GM23248 (cell line): ENCODE results near the gene RND2. TPM values are rescaled to one million over a fixed set of nuclear protein-coding genes. Genes with fewer than 3 reads are reported as not detected.

ENCODE experiments used
- DNase-seq: peaks from one replicate; pipeline ENCODE4 v3.0.0-alpha.2; 2015
- H2AFZ ChIP-seq: fragments of 200-600 bp; sonication (generic); 2 replicates; pipeline ENCODE4 v1.6.1; 2016; ENCODE audit warnings: antibody characterized with exemption
- H3F3A ChIP-seq: fragments of 200-600 bp; sonication (generic); 2 replicates; pipeline ENCODE4 v1.6.1; 2016; ENCODE audit warnings: mild to moderate bottlenecking, antibody characterized with exemption, mixed run types; ENCODE audit not compliant: insufficient read depth
- H3K27ac ChIP-seq: fragments of 200-600 bp; sonication (generic); 2 replicates; pipeline ENCODE4 v1.5.1; 2016; ENCODE audit warnings: mild to moderate bottlenecking
- H3K27me3 ChIP-seq: fragments of 200-600 bp; sonication (generic); replicated peaks from 2 replicates; pipeline ENCODE4 v1.6.1; 2016; ENCODE audit warnings: mild to moderate bottlenecking; ENCODE audit not compliant: insufficient read depth
- H3K36me3 ChIP-seq: fragments of 200-600 bp; sonication (generic); 2 replicates; pipeline ENCODE4 v1.6.1; 2016; ENCODE audit warnings: low read depth, mild to moderate bottlenecking
- H3K4me1 ChIP-seq: fragments of 200-600 bp; sonication (generic); 2 replicates; pipeline ENCODE4 v1.6.1; 2016; ENCODE audit warnings: mild to moderate bottlenecking; ENCODE audit not compliant: insufficient read depth
- H3K4me2 ChIP-seq: fragments of 200-600 bp; sonication (generic); one replicate; pipeline ENCODE4 v1.6.1; 2016; ENCODE audit warnings: mild to moderate bottlenecking; ENCODE audit not compliant: unreplicated experiment
- H3K4me3 ChIP-seq: fragments of 200-600 bp; sonication (generic); 2 replicates; pipeline ENCODE4 v1.5.1; 2016; ENCODE audit warnings: mild to moderate bottlenecking
- H3K79me2 ChIP-seq: fragments of 200-600 bp; sonication (generic); 2 replicates; pipeline ENCODE4 v1.6.1; 2016; ENCODE audit warnings: mild to moderate bottlenecking; ENCODE audit not compliant: insufficient read depth
- H3K9ac ChIP-seq: fragments of 200-600 bp; sonication (generic); 2 replicates; pipeline ENCODE4 v1.6.1; 2016; ENCODE audit warnings: mild to moderate bottlenecking
- H3K9me2 ChIP-seq: fragments of 200-600 bp; sonication (generic); 2 replicates; pipeline ENCODE4 v1.6.1; 2016; ENCODE audit warnings: mixed run types, mild to moderate bottlenecking, moderate library complexity; ENCODE audit not compliant: insufficient read depth
- H3K9me3 ChIP-seq: fragments of 200-600 bp; sonication (generic); one replicate; pipeline ENCODE4 v1.6.1; 2017; ENCODE audit warnings: low read depth
- H4K20me1 ChIP-seq: fragments of 200-600 bp; sonication (generic); 2 replicates; pipeline ENCODE4 v1.6.0; 2016; ENCODE audit not compliant: insufficient read depth
- EZH2 ChIP-seq: fragments of 200-600 bp; sonication (generic); IDR thresholded peaks from 2 replicates; pipeline ENCODE4 v1.6.1; 2018; ENCODE audit warnings: antibody characterized with exemption, mild to moderate bottlenecking; ENCODE audit not compliant: insufficient read depth, poor library complexity, severe bottlenecking
- EZH2phosphoT487 ChIP-seq: fragments of 200-600 bp; sonication (generic); IDR thresholded peaks from 2 replicates; pipeline ENCODE4 v1.6.1; 2018; ENCODE audit warnings: antibody characterized with exemption, moderate library complexity, mild to moderate bottlenecking, low read depth; ENCODE audit not compliant: insufficient read depth
- WGBS, 2 experiments: methylation state at CpG; one replicate each; pipeline ENCODE4 v1.1.6; 2015 to 2017; ENCODE audit warnings: low lambda C conversion rate in 2 of 2, low coverage in 1 of 2; ENCODE audit errors: missing lambda C conversion rate in 2 of 2; 5-methylcytosine and 5-hydroxymethylcytosine counted together
- in situ Hi-C: fragments of 300-500 bp; cut with MboI; formaldehyde crosslinking; loops from 2 replicates; pipeline ENCODE4 v1.15.0; 2020
- polyA plus RNA-seq: library from polyadenylated mRNA; unstranded; fragments of >200 nt; fragmentation: Nextera tagmentation; extraction: Ambion mirVana; gene quantifications from 2 replicates; pipeline ENCODE4 v1.2.1, GENCODE V29; 2016
- total RNA-seq: library from RNA; depleted of rRNA; stranded (reverse); fragments of >200 nt; shearing (Covaris generic); gene quantifications from 2 replicates; pipeline ENCODE4 v1.2.3, GENCODE V29; 2014

The RND2 gene
- total and polyA plus RNA-seq, 2 experiments from 2014 or later, result 0.11 to 0.30 TPM

GRCh38 chr17:43062984-43063638 lies 38.1 kb downstream of the RND2 start:
- H3K27ac ChIP-seq, result no peak overlapping the region
- in situ Hi-C loops, result no loop called here
- H3K9ac ChIP-seq, result no peak overlapping the region
- no peaks in the 10 kb centered on the region for H3K4me1 ChIP-seq
- TF ChIP-seq EZH2phosphoT487 (no peak), EZH2 (no peak)
- no peaks in the 10 kb centered on the region for H3F3A ChIP-seq
- WGBS, 2 experiments, result 90 to 95% methylated on average over 10 of the region's 10 CpGs
- H2AFZ ChIP-seq, result no peak overlapping the region
- H3K79me2 ChIP-seq, result no peaks in the 10 kb centered on the region
- no peaks in the 10 kb centered on the region for H3K9me3 ChIP-seq
- no peaks in the 10 kb centered on the region for H3K36me3 ChIP-seq
- no peak overlapping the region for H3K4me3 ChIP-seq
- H4K20me1 ChIP-seq, result no peaks in the 10 kb centered on the region
- no peak overlapping the region for H3K4me2 ChIP-seq
- H3K9me2 ChIP-seq, result no peaks in the 10 kb centered on the region
- H3K27me3 ChIP-seq, result no peaks in the 10 kb centered on the region
- DNase-seq, result no peak

DNA sequence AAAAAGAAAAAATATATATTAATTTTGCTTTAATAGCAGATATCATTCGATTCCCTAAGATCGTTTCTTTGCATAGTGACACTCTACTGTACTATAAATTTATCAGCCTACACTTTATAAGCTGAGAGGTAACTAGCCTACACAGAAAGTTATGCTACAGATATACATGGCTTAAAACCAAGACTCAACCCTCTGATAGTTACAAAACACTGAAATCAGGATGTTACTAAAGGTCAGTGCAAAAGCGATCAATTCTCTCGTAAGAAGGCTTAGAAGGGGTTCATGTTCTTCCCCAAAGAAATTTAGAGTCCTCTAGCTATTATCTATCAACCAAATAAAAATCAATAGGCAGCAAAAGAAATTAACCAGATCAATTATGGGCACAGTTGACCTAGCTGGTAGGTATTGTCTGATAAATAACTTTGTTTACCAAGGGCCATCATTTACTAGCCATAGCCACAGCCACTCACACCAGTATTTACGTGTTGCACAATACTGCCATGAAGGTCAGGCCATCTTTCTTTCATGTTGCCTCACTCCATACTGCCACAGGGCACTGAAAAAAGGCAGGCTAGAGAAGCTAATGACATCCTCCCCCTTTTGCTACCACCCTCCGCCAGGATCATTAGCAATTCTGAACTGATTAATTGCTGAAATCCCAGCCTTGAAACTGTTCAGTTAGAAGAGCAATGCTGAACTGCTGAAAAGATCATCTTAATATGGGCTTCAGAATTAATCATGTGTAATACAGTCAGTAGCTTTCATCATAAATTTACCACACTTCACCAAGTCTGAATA lies 43.7 kb downstream of the RND2 start:
- TF ChIP-seq EZH2, result no peak
- TF ChIP-seq EZH2phosphoT487, result no peak
- Histone ChIP-seq H4K20me1 (no peaks in the 10 kb centered on the region), H3K4me1 (no peaks in the 10 kb centered on the region), H3K4me2 (no peak overlapping the region), H3F3A (no peaks in the 10 kb centered on the region), H3K36me3 (0 out of 2 replicates have a peak, but pooled peaks cover under 1% of the 10 kb centered on the region), H3K27ac (no peak overlapping the region), H2AFZ (no peak overlapping the region), H3K9me3 (no peaks in the 10 kb centered on the region), H3K9me2 (no peaks in the 10 kb centered on the region), H3K79me2 (no peaks in the 10 kb centered on the region), H3K27me3 (no peaks in the 10 kb centered on the region), H3K9ac (no peak overlapping the region), H3K4me3 (no peak overlapping the region)
- in situ Hi-C loops, result no loop called here
- no peak for DNase-seq
- WGBS, 2 experiments, result 94 to 98% methylated on average over 6 of the region's 6 CpGs

DNA sequence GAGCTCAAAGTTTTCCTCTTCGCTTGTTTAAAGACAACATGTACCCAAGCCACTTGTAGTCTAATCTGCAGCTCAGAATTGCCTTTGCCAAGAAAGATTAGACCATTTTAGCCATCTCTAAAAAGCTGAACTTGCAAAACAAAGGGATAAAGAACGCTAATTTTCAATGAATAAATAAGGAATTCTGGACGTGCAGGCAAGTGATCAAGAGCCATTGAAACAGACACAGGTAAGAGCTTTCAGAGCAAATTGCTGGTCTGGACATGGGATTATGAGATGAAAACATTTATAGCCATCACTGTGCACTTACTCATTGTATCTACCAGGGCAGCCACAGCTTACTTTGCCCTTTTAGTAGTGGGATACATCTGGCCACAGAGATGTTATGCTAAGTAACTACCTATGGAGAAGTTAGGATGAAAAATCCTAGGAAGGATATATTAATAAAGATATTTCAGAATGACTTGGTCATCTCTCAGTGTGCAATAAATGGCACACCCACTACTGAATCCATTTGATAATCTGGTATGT lies 44.4 kb downstream of the RND2 start:
- Histone ChIP-seq H3K4me3 (no peak overlapping the region), H3K79me2 (no peaks in the 10 kb centered on the region), H3K4me2 (no peak overlapping the region), H3K4me1 (no peaks in the 10 kb centered on the region), H3K36me3 (0 out of 2 replicates have a peak, but pooled peaks cover 4% of the 10 kb centered on the region), H3K9me3 (no peaks in the 10 kb centered on the region), H4K20me1 (no peaks in the 10 kb centered on the region), H3K27me3 (no peaks in the 10 kb centered on the region), H2AFZ (no peak overlapping the region), H3K27ac (no peak overlapping the region), H3K9me2 (0 out of 2 replicates have a peak, but pooled peaks cover 2% of the 10 kb centered on the region), H3K9ac (no peak overlapping the region), H3F3A (no peaks in the 10 kb centered on the region)
- no peak for TF ChIP-seq EZH2
- no peak for TF ChIP-seq EZH2phosphoT487
- no peak for DNase-seq
- WGBS, 2 experiments, result 83 to 84% methylated on average over 3 of the region's 3 CpGs
- in situ Hi-C loops, result no loop called here

- no peak overlapping the region for H3K4me2 ChIP-seq
- TF ChIP-seq EZH2 (no peak), EZH2phosphoT487 (no peak)
- H3K4me3 ChIP-seq, result no peak overlapping the region
- DNase-seq, result no peak
- H3K9ac ChIP-seq, result no peak overlapping the region
- no peaks in the 10 kb centered on the region for H4K20me1 ChIP-seq
- H3K4me1 ChIP-seq, result no peaks in the 10 kb centered on the region
- H3K9me2 ChIP-seq, result 0 out of 2 replicates have a peak, but pooled peaks cover 2% of the 10 kb centered on the region
- no peak overlapping the region for H3K27ac ChIP-seq
- no peaks in the 10 kb centered on the region for H3F3A ChIP-seq
- no peak overlapping the region for H2AFZ ChIP-seq
- in situ Hi-C loops, result no loop called here
- no peaks in the 10 kb centered on the region for H3K27me3 ChIP-seq
- H3K9me3 ChIP-seq, result no peaks in the 10 kb centered on the region
- H3K36me3 ChIP-seq, result 0 out of 2 replicates have a peak, but pooled peaks cover 4% of the 10 kb centered on the region
- WGBS, 2 experiments, result 28 to 31% methylated on average over 1 of the region's 1 CpG
- H3K79me2 ChIP-seq, result no peaks in the 10 kb centered on the region
Measured at GRCh38 chr17:43070257-43070656, 45.2 kb downstream of the RND2 start.
